ENCODE data around the gene NFIX. TPM values are rescaled to one million over a fixed set of nuclear protein-coding genes. Genes with fewer than 3 reads are reported as not detected.
A peak's percentile ranks its signal among the peaks of the same experiment; 100 is the strongest.

The NFIX gene
- total RNA-seq, 1 donor from 2014 or later, result 144 TPM

DNA sequence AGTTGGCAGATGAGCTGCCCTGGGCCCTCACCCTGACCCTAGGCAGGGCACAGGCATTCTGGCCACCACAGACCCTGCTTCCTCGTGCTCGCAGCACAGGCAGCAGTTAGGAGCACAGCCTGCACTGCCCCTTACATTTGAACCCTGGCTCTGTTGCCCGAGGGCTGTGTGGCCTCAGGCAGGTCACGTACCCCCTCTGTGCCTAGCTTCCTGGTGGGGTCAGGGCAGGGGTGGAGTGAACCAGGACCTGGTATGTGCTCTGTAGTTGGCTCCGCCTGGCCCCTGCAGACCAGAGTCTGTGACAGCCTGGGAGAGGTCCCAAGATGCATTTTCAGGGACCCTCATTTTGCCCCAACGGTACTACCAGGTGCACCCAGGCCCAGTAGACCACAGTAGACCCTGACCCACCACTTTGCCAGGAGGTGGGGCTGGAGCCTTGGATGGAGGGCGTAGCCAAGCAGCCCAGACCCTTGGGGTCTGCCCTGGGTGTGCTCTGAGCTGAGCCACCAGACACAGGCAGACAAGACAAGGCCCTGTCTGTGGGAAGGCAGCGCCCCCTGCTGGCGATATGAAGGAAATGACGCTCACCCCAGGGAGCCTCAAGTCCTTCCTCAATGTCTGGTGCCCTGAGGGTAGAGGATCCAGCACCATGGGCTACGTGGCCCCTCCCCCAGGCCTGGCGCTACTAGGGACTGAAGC lies 98.3 kb downstream of the NFIX start:
- DNase-seq, result peak; percentile 95

DNA sequence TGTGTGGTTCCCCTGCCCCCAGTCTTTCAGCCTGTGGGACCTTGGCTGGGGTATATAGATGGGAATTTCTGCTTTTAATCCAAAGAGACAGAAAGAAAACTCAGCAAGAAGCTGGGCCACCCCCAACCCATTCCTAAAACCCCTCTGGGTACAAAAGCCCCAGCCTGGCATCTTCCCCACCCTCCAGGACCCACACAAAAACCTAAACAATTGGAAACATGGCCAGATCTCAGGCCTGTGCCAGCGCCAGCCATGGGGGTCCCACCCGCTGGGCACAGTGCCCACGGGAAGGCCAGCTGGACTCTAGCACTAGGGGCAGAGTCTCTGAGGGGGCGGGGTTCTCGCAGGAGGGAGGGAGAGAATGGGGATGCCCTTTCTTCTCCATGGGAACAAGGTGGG lies 98.8 kb downstream of the NFIX start:
- DNase-seq, result peak; percentile 79

DNA sequence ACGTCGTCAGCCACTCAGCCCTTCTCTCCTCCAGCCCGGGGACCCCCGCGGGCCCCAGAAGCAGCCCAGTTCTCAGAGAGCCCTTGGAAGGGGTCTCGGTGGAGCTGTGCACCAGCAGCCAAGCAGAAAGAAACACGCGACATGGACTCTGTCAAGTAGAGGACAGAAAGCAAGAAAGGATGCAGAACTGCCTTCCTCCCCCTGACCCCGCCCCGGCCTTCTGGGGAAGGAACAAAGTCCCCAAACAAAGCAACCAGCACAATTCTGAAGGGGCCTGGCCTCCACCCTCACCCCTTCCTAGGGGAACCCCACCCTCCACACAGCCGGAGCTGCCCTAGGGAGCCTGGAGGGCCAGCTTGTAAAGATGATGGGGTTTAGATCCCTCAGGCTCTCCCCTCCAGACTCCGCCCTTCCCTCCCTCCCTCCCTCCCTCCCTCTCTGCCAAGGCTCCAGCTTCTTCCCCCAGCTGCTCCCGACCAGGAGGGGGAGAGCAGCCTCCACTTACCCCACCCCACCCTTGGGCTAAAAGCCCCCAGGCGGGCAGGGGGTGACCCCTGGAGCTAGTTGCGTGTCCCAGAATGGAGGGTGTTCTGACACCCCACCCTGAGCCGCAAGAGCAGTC lies 99.6 kb downstream of the NFIX start:
- DNase-seq, result no peak

DNA sequence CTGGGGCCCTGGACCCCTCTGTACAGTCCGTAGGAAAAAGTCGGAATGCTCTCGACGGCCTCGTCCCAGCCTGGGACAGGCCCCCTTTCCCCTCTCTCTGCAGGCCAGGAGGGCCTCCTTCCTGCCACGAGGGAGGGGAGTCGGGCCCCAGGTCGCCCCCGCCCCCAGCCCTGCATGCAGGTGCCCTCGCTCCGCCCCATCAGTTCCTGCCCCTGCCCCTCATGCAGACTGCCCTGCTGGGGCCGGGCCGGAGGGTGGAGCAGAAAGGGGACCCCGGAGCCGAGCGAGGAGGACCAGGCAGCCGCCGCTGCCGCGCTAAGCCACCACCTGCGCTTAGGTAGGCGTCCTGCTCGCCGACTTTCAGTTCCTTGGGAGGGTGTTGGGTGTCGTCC lies 100.1 kb downstream of the NFIX start:
- DNase-seq, result no peak

DNA sequence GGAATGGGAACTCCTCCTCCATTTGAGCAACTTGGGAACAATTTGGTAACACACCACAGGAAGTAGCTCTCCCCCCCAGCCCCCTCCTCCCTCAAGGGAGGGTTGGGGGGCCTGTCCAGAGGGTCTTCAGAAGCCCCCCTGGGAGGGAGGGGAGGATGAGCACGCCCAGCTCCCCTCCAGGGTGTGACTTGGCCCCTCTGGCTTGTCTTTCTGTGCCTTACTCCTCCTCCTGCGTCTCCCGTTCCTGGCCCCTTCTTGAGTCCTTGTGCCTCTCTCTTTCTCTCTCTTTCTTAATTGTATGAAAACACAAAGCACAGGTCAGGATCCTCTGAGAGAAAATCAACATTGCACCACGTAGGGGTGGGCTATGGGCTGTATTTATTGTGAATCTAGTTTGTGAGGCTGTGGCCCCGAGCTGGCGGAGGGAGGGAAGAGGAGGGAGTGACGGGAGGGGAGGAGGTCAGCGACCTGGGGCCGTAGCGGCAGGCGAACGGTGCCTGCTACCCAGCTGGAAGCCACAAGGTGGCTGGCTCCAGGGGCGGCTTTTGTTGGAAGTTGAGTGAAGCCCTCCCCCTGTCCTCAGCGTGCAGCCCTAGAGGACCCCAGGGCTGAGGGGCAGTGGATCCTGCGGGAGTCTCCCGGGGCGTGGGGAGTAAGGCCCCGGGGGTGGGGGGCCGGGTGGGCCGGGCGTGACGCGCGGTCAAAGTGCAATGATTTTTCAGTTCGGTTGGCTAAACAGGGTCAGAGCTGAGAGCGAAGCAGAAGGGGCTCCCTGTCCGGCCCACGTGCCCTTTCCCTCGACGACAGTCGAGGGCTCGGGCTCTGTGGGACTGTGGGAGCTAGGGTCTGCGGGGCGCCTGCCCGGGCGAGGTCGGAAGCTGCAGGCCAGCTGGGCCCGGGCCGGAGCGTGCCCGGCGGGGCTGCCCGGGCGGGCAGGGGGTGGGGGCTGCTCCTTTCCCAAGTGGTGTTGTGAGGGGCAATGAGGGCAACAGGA lies 101.0 kb downstream of the NFIX start:
- no peak for DNase-seq

DNA sequence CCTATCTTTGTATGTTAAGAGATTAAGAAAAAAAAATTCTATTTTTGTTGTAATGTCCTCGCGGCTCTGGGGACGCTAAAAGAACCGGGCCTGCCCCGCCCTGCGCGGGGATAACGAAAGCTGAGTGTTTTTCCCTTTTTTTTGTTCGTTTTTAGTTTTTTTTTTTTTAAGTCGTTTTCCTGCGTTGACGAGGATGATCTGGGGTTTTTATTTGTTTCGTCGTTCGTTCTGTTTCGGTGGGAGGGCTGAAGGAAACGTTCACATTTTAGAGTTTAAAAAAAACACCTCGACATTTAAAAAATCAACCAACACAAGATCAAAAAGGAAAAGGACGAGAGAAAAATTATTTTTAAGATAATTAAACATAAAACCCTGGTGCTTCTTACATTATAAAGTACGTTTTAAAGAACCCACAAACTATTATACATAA lies 101.8 kb downstream of the NFIX start:
- no peak for DNase-seq

DNA sequence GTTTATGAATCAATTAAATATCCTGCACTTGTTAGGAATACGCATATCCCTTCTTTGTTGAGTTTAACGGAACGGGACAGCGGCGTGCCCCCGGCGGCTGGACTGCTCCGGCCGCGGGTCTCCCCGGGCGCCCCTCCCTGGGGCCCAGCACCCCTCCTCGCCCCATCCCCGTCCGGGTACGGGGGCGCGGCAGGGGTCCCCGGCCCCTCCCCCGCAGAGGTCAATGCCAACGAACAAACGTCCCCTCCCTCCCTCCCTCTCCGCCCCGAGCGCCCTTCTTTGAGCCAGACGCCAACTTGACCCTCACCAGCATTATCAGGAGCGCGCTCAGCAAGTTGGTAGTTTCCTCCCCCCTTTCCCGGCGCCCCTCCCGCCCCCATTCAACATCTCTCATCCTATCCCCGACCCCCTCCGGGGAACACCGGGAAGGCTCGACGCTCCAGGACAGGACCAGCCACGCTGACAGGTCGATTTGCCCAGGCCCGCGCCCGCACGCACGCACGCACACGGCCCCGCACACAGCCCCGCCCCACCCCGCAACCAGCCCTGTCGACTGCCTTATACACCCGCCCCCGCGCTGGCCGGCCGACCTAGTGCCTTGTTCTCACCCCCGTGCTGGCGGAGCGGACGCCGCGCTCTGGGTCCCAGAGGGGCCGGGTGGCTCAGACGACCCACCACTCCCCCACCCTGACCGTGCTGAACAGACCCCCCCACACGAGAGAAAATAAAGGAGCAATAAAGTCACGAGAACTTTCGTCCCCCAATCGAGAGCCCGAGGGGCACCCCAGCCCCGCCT lies 102.4 kb downstream of the NFIX start:
- no peak for DNase-seq

DNA sequence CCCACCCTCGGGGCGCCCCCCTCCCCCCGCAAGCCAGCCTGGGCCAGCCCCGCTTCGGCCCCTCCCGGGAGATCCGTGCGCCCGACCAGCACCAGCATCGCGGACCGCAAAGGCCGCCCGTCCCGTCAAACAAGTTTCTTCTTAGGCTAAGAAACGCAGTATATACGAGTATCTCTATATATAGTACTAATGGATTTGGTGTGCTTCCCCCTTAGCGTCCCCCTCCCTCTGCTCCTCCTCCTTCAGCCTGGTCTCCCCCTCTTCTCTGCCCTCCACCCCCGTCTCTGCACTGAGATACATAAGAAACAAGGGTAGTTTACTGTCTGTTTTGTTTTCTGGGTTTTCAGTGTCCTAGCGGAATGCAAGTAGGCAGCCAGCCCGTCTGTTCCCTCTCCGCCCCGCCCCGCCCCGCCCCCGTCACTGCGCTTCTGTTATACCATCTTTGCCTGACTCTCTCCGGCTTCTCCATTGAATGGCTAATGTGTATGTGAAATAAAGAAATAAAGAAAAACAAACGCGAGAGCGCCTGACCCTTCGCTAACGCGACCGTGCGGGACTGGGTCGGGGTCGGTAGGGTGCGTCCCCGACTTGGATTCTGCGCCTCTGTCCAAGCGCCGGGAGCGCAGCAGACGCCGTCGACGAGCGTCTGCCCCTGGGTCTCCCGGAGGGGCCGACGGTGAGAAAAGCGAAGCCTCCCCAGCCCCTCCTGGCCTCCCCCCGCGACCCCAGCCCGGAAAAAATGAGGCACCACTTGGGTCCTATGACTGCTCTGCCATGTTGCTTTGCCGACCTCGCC lies 103.2 kb downstream of the NFIX start:
- peak; percentile 75 for DNase-seq

DNA sequence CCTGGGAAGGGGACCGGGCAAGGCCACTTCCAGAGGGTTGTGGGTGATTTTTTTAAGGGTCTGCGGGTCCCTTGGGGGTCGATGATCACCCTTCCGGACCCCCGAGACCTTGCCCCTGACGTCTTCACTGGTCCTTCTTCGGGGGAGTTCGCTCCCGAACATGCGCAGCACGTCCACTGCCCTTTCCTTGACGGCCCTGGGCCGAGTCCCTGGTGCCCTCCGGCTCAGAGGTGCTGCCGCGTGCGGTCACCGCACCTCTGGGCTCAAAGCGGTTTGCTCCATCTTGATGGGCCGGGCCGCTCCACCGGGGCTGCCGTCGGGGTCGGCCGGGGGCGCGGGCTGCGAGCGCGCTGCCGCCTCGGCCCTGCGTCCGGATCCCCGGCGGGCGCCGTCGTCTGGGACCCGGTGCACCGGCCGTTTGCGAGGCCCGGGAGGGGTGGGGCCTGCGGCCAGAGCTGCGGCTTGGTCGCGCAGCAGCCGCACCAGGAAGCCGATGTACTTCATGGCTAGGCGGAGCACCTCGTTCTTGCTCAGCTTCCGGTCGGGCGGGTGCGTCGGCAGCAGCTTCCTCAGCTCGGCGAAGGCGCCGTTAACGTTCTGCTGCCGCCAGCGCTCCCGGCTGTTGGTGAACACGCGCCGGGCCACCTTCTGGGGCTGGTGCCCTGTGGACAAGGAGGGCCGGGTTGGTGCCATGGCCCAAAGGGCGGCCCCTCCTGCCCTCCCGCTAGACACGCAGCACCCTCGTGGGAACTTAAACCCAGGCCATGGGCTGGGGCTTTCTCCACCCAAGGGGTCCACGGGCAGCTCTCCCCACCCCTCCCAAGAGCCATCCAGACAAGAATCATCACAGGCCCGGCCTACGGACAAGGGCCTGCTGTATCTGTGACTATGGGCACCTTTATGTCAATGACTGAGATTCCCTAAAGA lies 104.1 kb downstream of the NFIX start:
- peak; percentile 61 for DNase-seq

DNA sequence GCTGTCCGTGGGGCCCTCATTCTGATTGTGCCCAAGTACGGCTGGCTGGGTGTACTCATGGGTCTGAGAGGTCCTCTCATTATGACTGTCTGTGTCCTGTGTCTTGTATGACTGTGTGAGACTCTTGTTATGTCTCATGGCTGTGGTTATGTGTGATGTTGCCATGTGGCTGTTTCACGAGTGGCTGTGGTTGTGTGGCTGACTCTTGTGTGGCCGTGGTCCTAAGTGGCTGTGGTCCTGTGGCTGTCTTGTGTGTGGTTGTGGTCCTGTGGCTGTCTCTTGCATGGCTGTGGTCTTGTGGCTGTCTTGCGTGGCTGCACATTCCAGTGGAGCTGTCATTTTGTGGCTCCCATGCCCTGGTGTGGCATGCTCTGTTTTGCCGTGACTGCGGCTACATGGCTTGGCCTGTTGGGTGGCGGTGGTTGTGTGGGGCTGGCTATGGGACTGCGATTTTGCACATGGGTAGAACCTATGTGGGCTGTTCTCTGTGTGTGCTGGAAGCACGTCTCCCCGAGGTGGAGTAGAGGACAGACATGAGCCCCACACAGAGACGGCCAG lies 104.8 kb downstream of the NFIX start:
- no peak for DNase-seq

DNA sequence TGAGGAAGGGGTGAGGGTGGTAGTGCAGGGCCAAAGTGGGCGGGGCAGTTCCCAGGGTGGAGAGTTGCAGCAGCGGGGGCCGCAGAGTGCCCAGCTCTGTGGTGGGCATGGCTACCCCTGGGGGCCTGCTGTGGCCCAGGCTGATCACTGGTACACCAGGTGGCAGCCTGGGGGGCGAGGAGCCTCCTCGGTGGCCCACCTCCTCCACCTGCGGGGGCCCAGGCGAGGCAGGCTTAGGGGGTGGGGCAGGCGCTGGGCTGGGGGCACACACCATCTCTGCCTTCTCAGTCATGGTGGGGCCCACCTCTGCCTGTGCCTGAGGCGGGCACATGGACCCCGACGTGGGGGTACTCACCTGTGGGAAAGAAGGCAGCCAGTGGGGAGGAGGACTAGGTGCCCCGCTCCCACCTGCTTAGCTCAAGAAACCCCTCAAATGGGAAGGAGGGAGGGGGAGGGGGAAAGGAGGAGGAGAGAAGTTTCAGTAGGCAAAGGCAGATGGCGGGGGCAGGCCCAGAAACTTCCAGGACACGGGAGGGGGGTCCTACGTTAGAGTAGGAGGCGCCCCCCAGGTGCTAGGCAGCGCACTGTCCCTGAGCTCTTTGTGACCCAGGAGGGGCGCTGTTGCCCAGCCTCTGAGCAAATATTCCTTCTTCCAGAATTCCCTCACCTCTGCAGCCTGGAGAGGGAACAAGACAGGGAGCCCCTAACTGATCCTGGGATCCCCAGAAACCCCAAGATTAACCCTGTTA lies 105.7 kb downstream of the NFIX start:
- DNase-seq, result no peak

DNA sequence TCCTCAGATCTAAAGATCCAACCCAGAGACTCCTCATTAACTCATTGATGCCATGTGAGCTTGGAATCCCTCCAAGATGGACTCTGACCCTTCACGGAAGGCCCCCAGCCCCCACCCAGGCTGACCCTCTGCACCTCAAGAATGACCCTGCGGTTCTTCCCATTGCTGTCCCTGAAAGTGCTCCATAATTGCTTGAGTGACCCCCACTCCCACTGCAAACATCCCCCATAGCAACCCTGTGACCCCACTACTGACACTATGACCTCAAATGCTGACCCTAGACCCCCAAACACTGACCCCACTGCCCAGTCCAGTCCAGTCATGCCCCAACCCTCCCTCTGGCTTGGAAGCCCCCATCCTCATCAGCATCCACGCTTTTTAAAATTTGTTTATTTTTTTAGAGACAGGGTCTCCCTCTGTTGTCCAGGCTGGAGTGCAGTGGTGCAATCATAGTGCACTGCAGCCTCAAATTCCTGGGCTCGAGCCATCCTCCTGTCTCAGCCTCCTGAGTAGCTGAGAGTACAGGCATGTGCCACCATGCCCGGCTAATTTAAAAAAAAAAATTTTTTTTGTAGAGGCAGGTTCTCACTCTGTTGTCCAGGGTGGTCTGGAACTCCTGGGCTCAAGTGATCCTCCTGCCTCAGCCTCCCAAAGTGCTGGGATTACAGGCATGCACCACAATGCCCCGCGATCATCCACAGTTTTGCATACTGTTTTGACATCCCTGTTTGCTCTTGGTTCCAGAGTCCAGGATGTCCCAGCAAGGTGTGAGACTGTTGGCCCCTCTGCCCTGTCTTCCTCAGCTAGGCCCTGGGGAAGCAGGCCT lies 106.5 kb downstream of the NFIX start:
- DNase-seq, result no peak

DNA sequence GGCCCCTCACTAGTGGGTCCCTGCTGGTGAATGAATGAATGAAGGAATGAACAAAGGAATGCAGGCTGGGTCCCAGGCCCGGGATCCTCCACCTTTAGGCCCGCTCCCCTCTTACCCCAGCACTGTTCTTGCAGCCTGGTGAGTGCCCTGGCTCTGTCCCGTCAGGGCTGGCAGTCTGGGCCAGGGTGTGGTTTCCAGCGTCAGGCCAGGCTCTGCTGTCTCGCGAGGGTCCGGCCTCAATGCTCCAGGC lies 107.1 kb downstream of the NFIX start:
- DNase-seq, result no peak

DNA sequence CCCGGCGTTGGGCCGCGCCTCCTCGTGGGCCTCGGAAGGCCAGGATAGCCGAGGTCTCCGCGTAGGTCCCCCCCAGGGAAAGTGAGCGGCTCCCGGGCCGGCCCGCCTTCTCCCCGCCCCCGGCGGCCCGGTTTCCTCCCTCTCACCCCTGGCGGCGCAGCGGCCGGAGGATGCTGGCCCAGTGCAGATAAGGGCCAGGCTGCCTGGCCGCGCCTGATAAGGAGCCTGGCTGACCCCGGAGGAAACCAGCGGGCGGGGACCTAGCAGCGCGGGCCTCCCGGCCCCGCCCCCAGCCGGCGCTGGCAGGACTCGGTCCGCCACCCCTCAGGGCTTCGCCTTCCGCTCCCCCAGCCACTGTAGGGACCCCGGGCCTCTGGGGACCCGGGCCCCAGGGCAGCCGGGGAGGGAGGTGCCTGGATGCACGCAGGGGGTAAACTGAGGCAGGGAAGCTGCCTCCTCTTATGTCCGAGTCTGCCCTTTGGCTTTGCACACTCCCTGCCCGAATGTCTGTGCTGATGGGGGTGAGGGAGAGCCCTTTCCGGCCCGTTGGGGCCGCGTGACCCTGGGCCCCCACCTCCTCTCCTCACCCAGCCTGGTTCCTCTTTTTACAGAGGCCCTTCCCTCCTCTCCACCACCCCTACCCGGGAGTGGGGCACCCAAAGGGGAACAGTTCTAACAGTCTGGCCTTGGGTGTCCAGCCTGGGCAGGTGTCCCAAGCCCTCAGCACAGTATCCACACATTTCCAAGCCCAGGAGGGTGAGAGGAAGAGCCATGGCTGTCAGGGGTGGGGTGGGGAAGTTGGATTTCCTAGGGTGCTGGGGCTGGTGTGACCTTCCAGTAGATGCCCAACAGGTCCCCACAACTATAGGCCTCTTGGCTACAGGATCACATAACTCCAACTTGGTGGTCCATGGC lies 107.6 kb downstream of the NFIX start, which contains the start of gene LYL1:
TSS of gene LYL1 (minus strand) at position 193 of the 915 bp plus-strand sequence. CDS start 1,687 bp downstream, outside the sequence.
- DNase-seq, result peak; percentile 20

DNA sequence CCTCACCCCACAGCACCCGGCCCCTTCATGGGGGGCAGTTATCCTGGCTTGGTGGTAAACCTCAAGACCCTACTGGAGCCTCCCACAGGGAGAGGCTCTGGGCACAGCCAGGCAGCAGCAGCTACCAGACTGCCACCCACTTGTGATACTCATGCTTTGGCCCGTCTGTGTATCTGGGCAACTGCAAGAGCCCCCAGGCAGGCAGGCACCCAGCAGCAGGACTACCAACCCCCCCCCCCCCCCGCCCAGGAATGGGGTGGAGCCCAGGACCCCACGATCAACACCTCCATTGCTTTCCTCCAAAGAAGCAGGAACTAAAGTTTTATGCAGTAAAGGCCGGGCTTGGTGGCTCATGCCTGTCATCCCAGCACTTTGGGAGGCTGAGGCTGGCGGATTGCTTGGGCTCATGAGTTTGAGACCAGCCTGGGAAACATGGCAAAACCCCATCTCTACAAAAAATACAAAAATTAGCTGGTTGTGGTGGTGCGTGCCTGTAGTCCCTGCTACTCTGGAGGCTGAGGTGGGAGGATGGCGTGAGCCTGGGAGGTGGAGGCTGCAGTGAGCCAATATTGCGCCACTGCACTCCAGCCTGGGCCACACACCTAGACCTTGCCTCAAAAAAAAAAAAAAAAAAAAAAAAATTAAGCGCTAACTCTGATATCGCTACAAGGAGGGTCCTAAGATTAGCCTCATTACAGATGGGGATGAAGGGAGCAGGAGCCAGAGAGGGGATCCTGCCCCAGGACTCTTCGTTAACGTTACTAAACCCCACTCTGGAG lies 108.5 kb downstream of the NFIX start:
- no peak for DNase-seq

DNA sequence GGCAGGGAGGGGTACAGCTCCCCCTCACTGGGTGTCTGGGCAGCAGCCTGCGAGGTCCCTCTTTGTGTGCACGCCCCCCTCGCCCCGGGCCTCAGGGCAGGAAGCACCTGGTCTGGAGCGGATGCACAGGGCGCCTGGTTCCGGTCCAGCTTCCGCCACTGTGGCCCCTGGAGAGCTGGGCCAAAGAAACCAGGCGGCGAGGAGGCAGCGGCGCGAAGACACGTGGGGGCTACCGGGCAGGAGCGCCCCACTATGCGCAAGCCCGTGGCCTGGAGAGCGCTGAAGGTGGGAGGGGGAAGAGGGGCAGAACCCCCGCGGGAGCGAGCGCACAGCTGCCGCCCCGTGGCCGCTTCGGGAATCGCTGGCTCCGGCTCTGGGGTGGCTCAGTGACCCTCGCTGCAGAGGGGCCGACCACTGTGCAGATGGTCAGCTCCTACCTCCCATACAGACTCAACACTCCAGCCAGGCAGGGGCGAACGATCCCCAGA lies 109.1 kb downstream of the NFIX start:
- DNase-seq, result peak; percentile 45
